Neural cell (in vitro differentiated cells): ENCODE data around the gene FAM118B. TPM values are rescaled to one million over a fixed set of nuclear protein-coding genes. Genes with fewer than 3 reads are reported as not detected.

Experiments
- H2AFZ ChIP-seq: fragments of 200-600, 300-800 bp; sonication (generic), shearing (Covaris generic); 2 replicates; pipeline ENCODE4 v1.6.0; 2014; ENCODE audit warnings: low read depth, mild to moderate bottlenecking, antibody characterized with exemption, low read length, moderate library complexity
- H3F3A ChIP-seq: fragments of 200-600 bp; shearing (Covaris generic); 2 replicates; pipeline ENCODE4 v1.6.1; 2016; ENCODE audit warnings: mild to moderate bottlenecking, moderate library complexity, mixed read lengths, antibody characterized with exemption, low read length; ENCODE audit not compliant: insufficient read depth, poor library complexity, severe bottlenecking
- H3K27ac ChIP-seq: fragments of 200-600, 300-800 bp; sonication (generic), shearing (Covaris generic); 2 replicates; pipeline ENCODE4 v1.5.1; 2014; ENCODE audit warnings: mild to moderate bottlenecking, low read length, moderate library complexity
- H3K27me3 ChIP-seq: fragments of 300-800, 200-600 bp; sonication (generic), shearing (Covaris generic); 2 replicates; pipeline ENCODE4 v1.6.0; 2014; ENCODE audit warnings: mild to moderate bottlenecking, low read depth, low read length, moderate library complexity; ENCODE audit not compliant: insufficient read depth
- H3K36me3 ChIP-seq: fragments of 300-800, 200-600 bp; sonication (generic), shearing (Covaris generic); 2 replicates; pipeline ENCODE4 v1.5.1; 2014; ENCODE audit warnings: mild to moderate bottlenecking, antibody characterized with exemption, low read length, moderate library complexity; ENCODE audit not compliant: insufficient read depth
- H3K4me2 ChIP-seq: fragments of 300-800, 200-600 bp; sonication (generic), shearing (Covaris generic); 2 replicates; pipeline ENCODE4 v1.6.0; 2014; ENCODE audit warnings: mild to moderate bottlenecking, low read length
- H3K4me3 ChIP-seq: fragments of 300-800, 200-600 bp; sonication (generic), shearing (Covaris generic); 2 replicates; pipeline ENCODE4 v1.5.1; 2014; ENCODE audit warnings: mild to moderate bottlenecking, low read length, moderate library complexity
- H3K79me2 ChIP-seq: fragments of 200-600 bp; shearing (Covaris generic); replicated peaks from 2 replicates; pipeline ENCODE4 v1.6.0; 2014; ENCODE audit warnings: mild to moderate bottlenecking, low read length, moderate library complexity; ENCODE audit not compliant: insufficient read depth
- H3K9ac ChIP-seq: fragments of 300-800, 200-600 bp; sonication (generic), shearing (Covaris generic); 2 replicates; pipeline ENCODE4 v1.6.1; 2016; ENCODE audit warnings: mild to moderate bottlenecking, low read length, mixed read lengths
- H3K9me2 ChIP-seq: fragments of 200-600 bp; shearing (Covaris generic); 2 replicates; pipeline ENCODE4 v1.6.1; 2016; ENCODE audit warnings: mild to moderate bottlenecking, low read length, mixed read lengths; ENCODE audit not compliant: insufficient read depth
- H3K9me3 ChIP-seq: fragments of 200-600, 300-800 bp; sonication (generic), shearing (Covaris generic); 2 replicates; pipeline ENCODE4 v1.6.1; 2016; ENCODE audit warnings: mild to moderate bottlenecking, mixed run types, low read length, moderate library complexity, mixed read lengths
- H4K20me1 ChIP-seq: fragments of 200-600 bp; shearing (Covaris generic); 2 replicates; pipeline ENCODE4 v1.6.1; 2016; ENCODE audit warnings: mild to moderate bottlenecking, mixed run types; ENCODE audit not compliant: insufficient read depth
- EP300 ChIP-seq: fragments of 450-650 bp; conservative IDR thresholded peaks from 2 replicates; pipeline ENCODE4 v1.6.1; 2014; ENCODE audit warnings: antibody characterized with exemption, mild to moderate bottlenecking, moderate library complexity; ENCODE audit not compliant: poor library complexity, severe bottlenecking
- EZH2 ChIP-seq: fragments of 200-600, 300-800 bp; shearing (Covaris generic), sonication (generic); IDR thresholded peaks from 2 replicates; pipeline ENCODE4 v1.6.1; 2014; ENCODE audit warnings: antibody characterized with exemption, low read length, borderline replicate concordance, mild to moderate bottlenecking; ENCODE audit not compliant: insufficient read depth, poor library complexity, severe bottlenecking
- MXI1 ChIP-seq: fragments of 450-650 bp; conservative IDR thresholded peaks from 2 replicates; pipeline ENCODE4 v1.6.1; 2014; ENCODE audit warnings: antibody characterized with exemption, mild to moderate bottlenecking; ENCODE audit not compliant: poor library complexity, severe bottlenecking
- POLR2AphosphoS5 ChIP-seq: IDR thresholded peaks from 2 replicates; pipeline ENCODE4 v1.6.1; 2012
- RAD21 ChIP-seq: fragments of 450-650 bp; conservative IDR thresholded peaks from 2 replicates; pipeline ENCODE4 v1.6.1; 2014; ENCODE audit warnings: antibody characterized with exemption, mild to moderate bottlenecking, moderate library complexity
- REST ChIP-seq: IDR thresholded peaks from 2 replicates; pipeline ENCODE4 v1.6.1; 2012; ENCODE audit warnings: borderline replicate concordance
- SMC3 ChIP-seq: fragments of 450-650 bp; conservative IDR thresholded peaks from 2 replicates; pipeline ENCODE4 v1.6.1; 2014; ENCODE audit warnings: antibody characterized with exemption, mild to moderate bottlenecking, moderate library complexity; ENCODE audit not compliant: poor library complexity
- TAF1 ChIP-seq: IDR thresholded peaks from 2 replicates; pipeline ENCODE4 v1.6.1; 2012; ENCODE audit warnings: low read depth
- polyA plus RNA-seq: library from polyadenylated mRNA; depleted of rRNA; stranded (reverse); fragments of >200 nt; gene quantifications from 2 replicates; pipeline ENCODE4 v1.2.3, GENCODE V29; 2014
- TF ChIP-seq, protein P1 (sequence below): fragments of 450-650 bp; IDR thresholded peaks from 2 replicates; pipeline ENCODE4 v1.5.1; 2014; ENCODE audit warnings: antibody characterized with exemption, mild to moderate bottlenecking, moderate library complexity; ENCODE audit not compliant: poor library complexity, severe bottlenecking

Gene FAM118B
- polyA plus RNA-seq, 1 donor from 2014 or later: 54.1 TPM

- no peak overlapping the region for H2AFZ ChIP-seq
- H4K20me1 ChIP-seq: no peaks in the 10 kb centered on the region
- no peaks in the 10 kb centered on the region for H3K9me3 ChIP-seq
- H3K36me3 ChIP-seq: no peaks in the 10 kb centered on the region
- H3K27me3 ChIP-seq: no peaks in the 10 kb centered on the region
- no peak overlapping the region for H3K4me3 ChIP-seq
- no peak overlapping the region for H3K4me2 ChIP-seq
- H3K9ac ChIP-seq: no peak overlapping the region
- H3K79me2 ChIP-seq: no peaks in the 10 kb centered on the region
- H3K9me2 ChIP-seq: no peaks in the 10 kb centered on the region
- TF ChIP-seq TAF1 (no peak), SMC3 (peak; percentile 83), RAD21 (peak; percentile 87), EP300 (no peak)
- TF ChIP-seq, protein P1, sequence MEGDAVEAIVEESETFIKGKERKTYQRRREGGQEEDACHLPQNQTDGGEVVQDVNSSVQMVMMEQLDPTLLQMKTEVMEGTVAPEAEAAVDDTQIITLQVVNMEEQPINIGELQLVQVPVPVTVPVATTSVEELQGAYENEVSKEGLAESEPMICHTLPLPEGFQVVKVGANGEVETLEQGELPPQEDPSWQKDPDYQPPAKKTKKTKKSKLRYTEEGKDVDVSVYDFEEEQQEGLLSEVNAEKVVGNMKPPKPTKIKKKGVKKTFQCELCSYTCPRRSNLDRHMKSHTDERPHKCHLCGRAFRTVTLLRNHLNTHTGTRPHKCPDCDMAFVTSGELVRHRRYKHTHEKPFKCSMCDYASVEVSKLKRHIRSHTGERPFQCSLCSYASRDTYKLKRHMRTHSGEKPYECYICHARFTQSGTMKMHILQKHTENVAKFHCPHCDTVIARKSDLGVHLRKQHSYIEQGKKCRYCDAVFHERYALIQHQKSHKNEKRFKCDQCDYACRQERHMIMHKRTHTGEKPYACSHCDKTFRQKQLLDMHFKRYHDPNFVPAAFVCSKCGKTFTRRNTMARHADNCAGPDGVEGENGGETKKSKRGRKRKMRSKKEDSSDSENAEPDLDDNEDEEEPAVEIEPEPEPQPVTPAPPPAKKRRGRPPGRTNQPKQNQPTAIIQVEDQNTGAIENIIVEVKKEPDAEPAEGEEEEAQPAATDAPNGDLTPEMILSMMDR: peak; percentile 89
- H3K27ac ChIP-seq: no peak overlapping the region
- H3F3A ChIP-seq: no peaks in the 10 kb centered on the region
These were observed 98.8 kb downstream of the FAM118B start for GRCh38 chr11:126310200-126310991.

DNA sequence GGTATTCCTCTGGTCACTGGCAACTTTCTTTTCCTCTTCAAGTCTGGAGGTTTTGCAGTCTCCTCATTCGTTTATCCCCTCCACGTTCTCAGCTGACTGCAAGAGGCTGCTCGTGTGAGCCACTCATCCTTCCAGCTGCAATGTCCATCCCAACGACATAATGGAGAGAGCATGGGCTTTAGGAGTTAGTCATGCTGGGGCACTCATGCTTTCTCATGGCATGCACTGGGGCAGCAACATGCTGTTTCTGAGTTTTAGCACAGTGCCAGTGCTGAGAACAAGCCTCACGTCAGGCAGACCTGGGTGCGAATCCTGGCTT, 99.4 kb downstream of the FAM118B start:
- Histone ChIP-seq H3K27me3 (no peaks in the 10 kb centered on the region), H3K27ac (no peak overlapping the region), H3K36me3 (no peaks in the 10 kb centered on the region)

More for the DNA sequence above, 99.4 kb downstream of the FAM118B start:
- no peak overlapping the region for H3K4me3 ChIP-seq
- no peaks in the 10 kb centered on the region for H3F3A ChIP-seq
- no peaks in the 10 kb centered on the region for H3K79me2 ChIP-seq
- H3K4me2 ChIP-seq: no peak overlapping the region
- no peaks in the 10 kb centered on the region for H3K9me3 ChIP-seq
- no peak for TF ChIP-seq EZH2
- no peak for TF ChIP-seq RAD21
- TF ChIP-seq, protein P1: no peak
- no peak for TF ChIP-seq TAF1
- TF ChIP-seq POLR2AphosphoS5: no peak
- no peak for TF ChIP-seq SMC3
- no peak for TF ChIP-seq REST
- TF ChIP-seq EP300: no peak
- no peak for TF ChIP-seq MXI1
- H2AFZ ChIP-seq: no peak overlapping the region
- H4K20me1 ChIP-seq: no peaks in the 10 kb centered on the region
- H3K9me2 ChIP-seq: no peaks in the 10 kb centered on the region
- H3K9ac ChIP-seq: no peak overlapping the region
